Motor neuron (in vitro differentiated cells): ENCODE data around the gene GRIK2. TPM values are rescaled to one million over a fixed set of nuclear protein-coding genes. Genes with fewer than 3 reads are reported as not detected.

Source experiments
- ATAC-seq, 8 experiments: fragments of 200-7000 bp; cut with Tn5 transposase; replicated peaks in 6 of 8; 2 replicates each; pipeline ENCODE4 v1.8.0; 2021; ENCODE audit warnings: mild to moderate bottlenecking in 8 of 8, moderate library complexity in 8 of 8
- H3K27ac ChIP-seq, 2 donors: fragments of 250-450 bp; sonication (Bioruptor Pico); 2 replicates each; pipeline ENCODE4 v1.9.0; 2021; ENCODE audit warnings: antibody characterized with exemption in 2 of 2, mild to moderate bottlenecking in 2 of 2, moderate library complexity in 1 of 2
- H3K4me1 ChIP-seq, 2 donors: fragments of 250-450 bp; sonication (Bioruptor Pico); replicated peaks in 1 of 2; 2 replicates each; pipeline ENCODE4 v1.6.1; 2021; ENCODE audit warnings: antibody characterized with exemption in 2 of 2, mild to moderate bottlenecking in 2 of 2, moderate library complexity in 1 of 2
- H3K4me3 ChIP-seq, 5 donors: fragments of 250-450 bp; sonication (Bioruptor Pico); 2 replicates each; pipeline ENCODE4 v1.9.0; 2021; ENCODE audit warnings: antibody characterized with exemption in 5 of 5, mild to moderate bottlenecking in 5 of 5, moderate library complexity in 4 of 5
- WGBS, 10 experiments: fragments of 450-650 bp; shearing (Covaris generic); methylation state at CpG; one replicate each; pipeline ENCODE4 v1.0.0; 2022; 5-methylcytosine and 5-hydroxymethylcytosine counted together
- in situ Hi-C, 9 experiments: fragments of 400-800 bp; cut with MboI; loops; one replicate each; pipeline ENCODE4 v1.15.0; 2021; ENCODE audit warnings: low sequenced_read_pairs in 9 of 9, low pct_unique_long_range_greater_than_20kb in 2 of 9; ENCODE audit not compliant: unreplicated experiment in 9 of 9
- total RNA-seq, 8 experiments: library from RNA; unstranded; fragments of 300-600 nt; gene quantifications; 2 replicates each; pipeline versions ENCODE4 v1.2.3 to v1.2.4, GENCODE V29; 2022

GRIK2 gene
- total RNA-seq, 8 experiments from 2014 or later: 1.9 to 27.1 (median 10.6) TPM

GRCh38 chr6:101689695-101690094 is 296.2 kb downstream of the GRIK2 start:
- no peak overlapping the region for H3K27ac ChIP-seq
- H3K4me3 ChIP-seq: no peak overlapping the region
- WGBS, 10 experiments: 95 to 100% (median 100%) methylated on average over 1 to 2 of the region's 2 CpGs; no CpG with 5 or more reads in 4 of the 10 experiments
- H3K4me1 ChIP-seq: no peaks in the 10 kb centered on the region
- in situ Hi-C loops: no loop called here
- ATAC-seq: no peak

- in situ Hi-C loops: no loop called here
- no peak overlapping the region for H3K4me3 ChIP-seq
- no peak overlapping the region for H3K27ac ChIP-seq
- 14 to 86% (median 78%) methylated on average over 1 to 3 of the region's 3 CpGs for WGBS, 10 experiments
- H3K4me1 ChIP-seq: no peaks in the 10 kb centered on the region
- no peak for ATAC-seq
These were observed 307.1 kb downstream of the GRIK2 start for GRCh38 chr6:101700655-101701054.

- in situ Hi-C loops: no loop called here
- 25 to 100% (median 83%) methylated on average over 1 to 2 of the region's 2 CpGs; no CpG with 5 or more reads in 1 of the 10 experiments for WGBS, 10 experiments
- Histone ChIP-seq H3K27ac (no peak overlapping the region), H3K4me3 (no peak overlapping the region), H3K4me1 (no peaks in the 10 kb centered on the region)
- no peak for ATAC-seq
These were observed 309.8 kb downstream of the GRIK2 start for GRCh38 chr6:101703311-101703710.

- ATAC-seq: peak in 2 of 8 experiments; percentile 19 to 46
- Histone ChIP-seq H3K4me1 (no peaks in the 10 kb centered on the region), H3K27ac (no peak overlapping the region), H3K4me3 (no peak overlapping the region)
- in situ Hi-C loops: no loop called here
These were observed 312.4 kb downstream of the GRIK2 start for GRCh38 chr6:101705866-101706265.

- H3K4me1 ChIP-seq: no peaks in the 10 kb centered on the region
- in situ Hi-C loops: no loop called here
- H3K4me3 ChIP-seq: no peak overlapping the region
- 78 to 100% (median 83%) methylated on average over 1 of the region's 1 CpG; no CpG with 5 or more reads in 2 of the 10 experiments for WGBS, 10 experiments
- ATAC-seq: peak in 4 of 8 experiments; percentile 24 to 38 (median 33)
- H3K27ac ChIP-seq: no peak overlapping the region
These were observed 313.1 kb downstream of the GRIK2 start for GRCh38 chr6:101706576-101706975.

- no peak overlapping the region for H3K4me3 ChIP-seq
- in situ Hi-C loops: no loop called here
- 60 to 100% (median 84%) methylated on average over 1 of the region's 1 CpG for WGBS, 10 experiments
- H3K27ac ChIP-seq: no peak overlapping the region
- no peaks in the 10 kb centered on the region for H3K4me1 ChIP-seq
- ATAC-seq: no peak
These were observed 318.0 kb downstream of the GRIK2 start for GRCh38 chr6:101711518-101711917.

GRCh38 chr6:101716387-101716786 is 322.9 kb downstream of the GRIK2 start:
- ATAC-seq: no peak
- WGBS, 10 experiments: 71 to 100% (median 86%) methylated on average over 1 of the region's 1 CpG; no CpG with 5 or more reads in 5 of the 10 experiments
- Histone ChIP-seq H3K27ac (no peak overlapping the region), H3K4me3 (no peak overlapping the region), H3K4me1 (no peaks in the 10 kb centered on the region)
- in situ Hi-C loops: no loop called here

GRCh38 chr6:101716810-101717209 is 323.3 kb downstream of the GRIK2 start:
- H3K4me3 ChIP-seq: no peak overlapping the region

GRCh38 chr6:101719521-101719920 is 326.0 kb downstream of the GRIK2 start:
- Histone ChIP-seq H3K27ac (no peak overlapping the region), H3K4me1 (no peaks in the 10 kb centered on the region), H3K4me3 (no peak overlapping the region)
- in situ Hi-C loops: no loop called here
- ATAC-seq: no peak
- WGBS, 10 experiments: 38 to 100% (median 82%) methylated on average over 1 of the region's 1 CpG; no CpG with 5 or more reads in 4 of the 10 experiments

More at GRCh38 chr6:101716810-101717209, 323.3 kb downstream of the GRIK2 start:
- H3K27ac ChIP-seq: no peak overlapping the region
- in situ Hi-C loops: no loop called here
- no peak for ATAC-seq
- H3K4me1 ChIP-seq: no peaks in the 10 kb centered on the region

- Histone ChIP-seq H3K4me3 (no peak overlapping the region), H3K4me1 (no peaks in the 10 kb centered on the region), H3K27ac (no peak overlapping the region)
- no peak for ATAC-seq
- 83 to 100% (median 100%) methylated on average over 1 of the region's 1 CpG; no CpG with 5 or more reads in 2 of the 10 experiments for WGBS, 10 experiments
- in situ Hi-C loops: no loop called here
These were observed 329.0 kb downstream of the GRIK2 start for GRCh38 chr6:101722471-101722870.

GRCh38 chr6:101722991-101723579 is 329.6 kb downstream of the GRIK2 start:
- no peaks in the 10 kb centered on the region for H3K4me1 ChIP-seq
- 0 to 75% (median 35%) methylated on average over 1 of the region's 1 CpG; no CpG with 5 or more reads in 2 of the 10 experiments for WGBS, 10 experiments
- no peak overlapping the region for H3K27ac ChIP-seq
- in situ Hi-C loops: no loop called here
- ATAC-seq: peak in 6 of 8 experiments; percentile 23 to 86 (median 47)
- no peak overlapping the region for H3K4me3 ChIP-seq

GRCh38 chr6:101728388-101728787 is 334.9 kb downstream of the GRIK2 start:
- WGBS, 10 experiments: 33 to 100% (median 93%) methylated on average over 1 to 2 of the region's 2 CpGs
- no peak overlapping the region for H3K27ac ChIP-seq
- no peaks in the 10 kb centered on the region for H3K4me1 ChIP-seq
- in situ Hi-C loops: no loop called here
- no peak overlapping the region for H3K4me3 ChIP-seq
- ATAC-seq: no peak

- Histone ChIP-seq H3K4me3 (no peak overlapping the region), H3K4me1 (no peaks in the 10 kb centered on the region), H3K27ac (no peak overlapping the region)
- in situ Hi-C loops: no loop called here
- no peak for ATAC-seq
These were observed 335.4 kb downstream of the GRIK2 start for GRCh38 chr6:101728956-101729355.

- H3K4me3 ChIP-seq: no peak overlapping the region
- no peak overlapping the region for H3K27ac ChIP-seq
- in situ Hi-C loops: no loop called here
- WGBS, 10 experiments: 10 to 40% (median 23%) methylated on average over 1 to 2 of the region's 2 CpGs
- ATAC-seq: peak in 1 of 8 experiments; percentile 52
- H3K4me1 ChIP-seq: no peaks in the 10 kb centered on the region
These were observed 337.4 kb downstream of the GRIK2 start for GRCh38 chr6:101730954-101731353.
